Cardiac fibroblast (primary cell): Measurements from ENCODE around the gene DOCK4.

Experiments used
- DNase-seq, 2 donors: peaks; one replicate each; pipeline versions ENCODE4 v3.0.0 to v3.0.0-alpha.2; 2010; ENCODE audit warnings: low read depth in 2 of 2
- H3K4me3 ChIP-seq, 2 donors: replicated peaks in 1 of 2; 1 replicate in 1 of 2; 2 replicates in 1 of 2; pipeline ENCODE4 v1.5.1; 2011; ENCODE audit warnings: low read depth in 2 of 2, low read length in 2 of 2, mild to moderate bottlenecking in 2 of 2, moderate library complexity in 1 of 2
- TF ChIP-seq, protein P1 (sequence below): IDR thresholded peaks from one replicate; pipeline ENCODE4 v1.5.1; 2011; ENCODE audit warnings: low read depth, mild to moderate bottlenecking, low read length, inconsistent platforms

DOCK4 gene

DNA sequence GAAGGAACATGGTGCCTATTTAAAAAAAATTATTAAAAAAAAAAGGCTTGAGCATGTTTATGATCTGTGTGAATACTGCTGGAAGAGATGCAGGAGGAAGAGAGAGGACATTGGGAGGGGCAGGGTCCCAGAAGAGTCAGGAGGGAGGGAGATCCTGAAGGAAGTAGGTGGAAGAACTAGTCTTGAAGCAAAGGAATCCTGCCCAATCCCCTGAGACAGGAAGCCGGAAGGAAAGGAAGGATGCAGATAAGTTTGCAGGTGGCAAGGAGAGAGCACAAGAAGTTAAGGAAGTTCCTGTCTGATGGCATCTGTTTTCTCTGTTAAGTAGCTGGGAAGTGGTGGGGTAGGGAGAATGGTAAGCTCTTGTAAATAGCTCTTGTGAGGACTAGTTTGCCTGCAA is 318.5 kb downstream of the DOCK4 start:
- H3K4me3 ChIP-seq, result no peak overlapping the region
- TF ChIP-seq, protein P1, sequence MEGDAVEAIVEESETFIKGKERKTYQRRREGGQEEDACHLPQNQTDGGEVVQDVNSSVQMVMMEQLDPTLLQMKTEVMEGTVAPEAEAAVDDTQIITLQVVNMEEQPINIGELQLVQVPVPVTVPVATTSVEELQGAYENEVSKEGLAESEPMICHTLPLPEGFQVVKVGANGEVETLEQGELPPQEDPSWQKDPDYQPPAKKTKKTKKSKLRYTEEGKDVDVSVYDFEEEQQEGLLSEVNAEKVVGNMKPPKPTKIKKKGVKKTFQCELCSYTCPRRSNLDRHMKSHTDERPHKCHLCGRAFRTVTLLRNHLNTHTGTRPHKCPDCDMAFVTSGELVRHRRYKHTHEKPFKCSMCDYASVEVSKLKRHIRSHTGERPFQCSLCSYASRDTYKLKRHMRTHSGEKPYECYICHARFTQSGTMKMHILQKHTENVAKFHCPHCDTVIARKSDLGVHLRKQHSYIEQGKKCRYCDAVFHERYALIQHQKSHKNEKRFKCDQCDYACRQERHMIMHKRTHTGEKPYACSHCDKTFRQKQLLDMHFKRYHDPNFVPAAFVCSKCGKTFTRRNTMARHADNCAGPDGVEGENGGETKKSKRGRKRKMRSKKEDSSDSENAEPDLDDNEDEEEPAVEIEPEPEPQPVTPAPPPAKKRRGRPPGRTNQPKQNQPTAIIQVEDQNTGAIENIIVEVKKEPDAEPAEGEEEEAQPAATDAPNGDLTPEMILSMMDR, result no peak
- DNase-seq, result no peak

- DNase-seq, result no peak
- TF ChIP-seq, protein P1, result no peak
- H3K4me3 ChIP-seq, result no peak overlapping the region
These were observed 320.0 kb downstream of the DOCK4 start for GRCh38 chr7:111886233-111886632.

- TF ChIP-seq, protein P1, result no peak
- no peak for DNase-seq
- no peak overlapping the region for H3K4me3 ChIP-seq
These were observed 323.0 kb downstream of the DOCK4 start for GRCh38 chr7:111883241-111883640.

- H3K4me3 ChIP-seq, result no peak overlapping the region
- TF ChIP-seq, protein P1, result no peak
- DNase-seq, result no peak
These were observed 327.4 kb downstream of the DOCK4 start for GRCh38 chr7:111878785-111879184.

- no peak for DNase-seq
- H3K4me3 ChIP-seq, result no peak overlapping the region
- TF ChIP-seq, protein P1, result no peak
These were observed 328.3 kb downstream of the DOCK4 start for GRCh38 chr7:111877931-111878330.

GRCh38 chr7:111873963-111874690 is 332.1 kb downstream of the DOCK4 start:
- TF ChIP-seq, protein P1, result no peak
- H3K4me3 ChIP-seq, result no peak overlapping the region
- DNase-seq, result peak; percentile 24 to 34

DNA sequence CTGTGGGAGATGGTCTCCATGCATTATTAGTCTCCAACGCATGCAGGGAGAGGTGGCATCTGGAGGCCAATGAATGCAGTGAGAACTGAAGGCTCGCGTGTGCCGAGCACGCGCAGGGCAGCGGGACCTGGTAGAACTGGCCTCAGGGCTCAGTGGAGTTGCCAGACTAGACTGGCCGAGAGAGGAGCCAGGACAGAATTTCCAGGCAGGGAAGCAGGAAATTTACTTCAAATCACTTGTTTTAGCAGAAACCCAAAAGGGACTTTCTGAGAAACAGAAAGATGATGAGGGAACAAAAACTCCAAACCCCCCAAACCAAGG is 332.9 kb downstream of the DOCK4 start:
- H3K4me3 ChIP-seq, result no peak overlapping the region
- TF ChIP-seq, protein P1, result no peak
- no peak for DNase-seq
